NB4 (cell line): ENCODE measurements around the gene SPIN2A.
"Not testable (repeated sequence)": the region's sequence is repeated elsewhere in the genome, so short reads cannot be mapped to it uniquely, and the experiment has no call there.

Source experiments
- DNase-seq: peaks from one replicate; pipeline ENCODE4 v3.0.0; 2010; ENCODE audit warnings: low read depth
- H3K4me3 ChIP-seq: one replicate; pipeline ENCODE4 v1.5.1; 2011; ENCODE audit warnings: mild to moderate bottlenecking, low read depth, low read length, moderate library complexity
- CTCF ChIP-seq: IDR thresholded peaks from one replicate; pipeline ENCODE4 v1.5.1; 2012; ENCODE audit warnings: low read depth, low read length
- MAX ChIP-seq: IDR thresholded peaks from 2 replicates; pipeline ENCODE4 v1.6.1; 2011; ENCODE audit warnings: low read depth, low read length
- MYC ChIP-seq: IDR thresholded peaks from 2 replicates; pipeline ENCODE4 v1.6.1; 2011; ENCODE audit warnings: low read depth, low read length
- POLR2A ChIP-seq: IDR thresholded peaks from 2 replicates; pipeline ENCODE4 v1.6.1; 2011; ENCODE audit warnings: mild to moderate bottlenecking; ENCODE audit not compliant: insufficient read length; ENCODE audit errors: extremely low read depth

SPIN2A gene

GRCh38 chrX:57104406-57104805 lies 32.8 kb downstream of the SPIN2A start:
- TF ChIP-seq MYC = no peak
- no peak for DNase-seq

GRCh38 chrX:57103489-57103888 lies 33.7 kb downstream of the SPIN2A start:
- no peak overlapping the region for H3K4me3 ChIP-seq
- DNase-seq = no peak
- TF ChIP-seq MAX (no peak), CTCF (no peak), MYC (no peak), POLR2A (no peak)

More at GRCh38 chrX:57104406-57104805, 32.8 kb downstream of the SPIN2A start:
- no peak overlapping the region for H3K4me3 ChIP-seq

GRCh38 chrX:57102918-57103317 lies 34.3 kb downstream of the SPIN2A start:
- H3K4me3 ChIP-seq, DNase-seq: not testable (repeated sequence)
